C4-2B (cell line): Measurements from ENCODE around the gene FLT4.

Experiments used
- H3K27ac ChIP-seq: fragments of 450-650 bp; 2 replicates; pipeline ENCODE4 v1.5.1; 2017
- CTCF ChIP-seq: fragments of 450-650 bp; conservative IDR thresholded peaks from 2 replicates; pipeline ENCODE4 v1.5.1; 2017; ENCODE audit warnings: mild to moderate bottlenecking
- ZFX ChIP-seq: fragments of 450-650 bp; IDR thresholded peaks from 2 replicates; pipeline ENCODE4 v1.6.1; 2017

Gene FLT4

DNA sequence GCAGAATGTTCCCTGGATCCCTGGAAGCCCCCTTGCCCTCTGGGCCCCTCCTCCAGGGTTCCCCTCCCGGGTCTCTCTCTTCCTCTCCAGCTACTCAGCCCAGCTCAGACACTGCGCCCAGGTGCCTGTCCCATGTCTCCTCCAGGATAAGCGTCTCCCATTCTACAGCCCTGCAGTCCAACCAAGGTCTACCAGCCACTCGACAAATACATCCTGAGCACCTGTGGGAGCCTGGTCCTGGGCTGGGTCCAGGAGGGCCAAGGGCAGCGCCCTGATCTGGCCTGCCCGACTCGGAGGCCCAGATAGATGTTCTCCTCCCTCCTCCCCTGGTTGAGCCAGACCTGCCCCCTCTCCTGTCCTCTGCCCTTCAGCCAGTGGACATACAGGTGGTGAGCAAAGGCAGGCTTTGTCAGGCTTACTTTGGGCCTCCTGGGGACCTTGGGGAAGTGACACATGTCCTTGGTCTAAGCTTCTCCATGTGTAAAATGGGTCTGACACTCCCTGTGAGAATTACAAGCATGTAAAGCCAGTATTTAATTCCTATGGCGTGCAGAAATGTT lies 1.4 kb downstream of the FLT4 start:
- no peak overlapping the region for H3K27ac ChIP-seq
- no peak for TF ChIP-seq ZFX
- TF ChIP-seq CTCF, result no peak

DNA sequence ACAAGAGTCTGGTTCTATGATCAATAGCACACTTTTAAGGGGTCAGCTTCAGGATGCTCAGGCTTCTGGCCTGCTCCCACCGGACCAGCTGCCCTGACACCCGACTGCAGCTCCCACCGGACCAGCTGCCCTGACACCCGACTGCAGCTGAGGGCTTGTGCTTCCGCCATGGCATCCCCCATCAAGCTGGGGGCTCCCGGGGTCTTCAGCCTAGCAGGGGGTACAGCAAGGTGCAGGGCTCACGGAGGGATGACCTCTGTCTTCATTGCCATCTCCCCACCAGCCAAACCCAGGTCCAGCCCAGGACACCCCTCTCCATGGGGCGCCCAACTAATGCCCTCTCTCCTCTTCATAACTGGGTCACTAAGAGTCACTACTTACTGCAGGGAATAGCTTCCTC lies 1.9 kb downstream of the FLT4 start:
- TF ChIP-seq ZFX, result no peak
- no peak for TF ChIP-seq CTCF

GRCh38 chr5:180646963-180647305 lies 2.5 kb downstream of the FLT4 start:
- TF ChIP-seq CTCF, result no peak
- no peak for TF ChIP-seq ZFX
- no peak overlapping the region for H3K27ac ChIP-seq

More for the DNA sequence above, 1.9 kb downstream of the FLT4 start:
- H3K27ac ChIP-seq, result no peak overlapping the region

DNA sequence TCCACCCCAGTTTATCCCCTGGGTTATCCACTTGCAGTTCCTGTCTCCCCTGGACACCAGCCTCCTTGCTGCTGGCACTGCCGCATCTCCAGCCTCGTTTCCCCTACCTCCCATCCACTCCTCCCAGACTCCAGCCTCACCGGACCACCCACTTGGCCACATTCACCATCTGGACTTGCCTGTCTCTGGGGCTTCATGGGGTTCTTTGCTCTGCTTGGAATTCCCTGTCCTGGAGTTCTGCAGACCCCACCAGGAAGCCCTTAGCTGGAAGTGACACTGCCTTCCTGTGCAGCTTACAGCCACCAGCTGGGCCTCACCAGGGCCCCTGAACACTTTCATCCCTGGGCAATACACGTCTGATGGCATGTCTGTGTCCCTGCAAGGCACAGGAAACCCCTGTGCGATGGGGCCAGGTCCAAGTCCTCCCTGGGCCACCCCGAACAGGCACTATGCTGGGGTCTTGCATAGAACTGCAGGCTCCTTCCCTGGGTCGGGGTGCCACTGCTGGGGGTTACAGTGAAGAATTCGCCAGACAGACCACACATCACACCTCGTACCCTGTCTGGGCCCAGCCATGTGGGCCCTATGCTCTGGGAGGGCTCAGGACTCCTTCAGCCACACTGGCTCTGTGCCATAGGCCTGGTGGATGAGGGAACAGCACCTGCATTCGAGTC lies 3.0 kb downstream of the FLT4 start:
- no peak for TF ChIP-seq ZFX
- TF ChIP-seq CTCF, result no peak
- H3K27ac ChIP-seq, result no peak overlapping the region

GRCh38 chr5:180645274-180646204 lies 3.9 kb downstream of the FLT4 start:
- H3K27ac ChIP-seq, result no peak overlapping the region
- no peak for TF ChIP-seq CTCF
- no peak for TF ChIP-seq ZFX

- no peak overlapping the region for H3K27ac ChIP-seq
- TF ChIP-seq CTCF, result no peak
- TF ChIP-seq ZFX, result no peak
Measured at GRCh38 chr5:180644825-180645273, 4.6 kb downstream of the FLT4 start.
